NCI-H748 (cell line): ENCODE results near the gene MAP4K5.
A peak's percentile ranks its signal among the peaks of the same experiment; 100 is the strongest.
"Not testable (repeated sequence)": the region's sequence is repeated elsewhere in the genome, so short reads cannot be mapped to it uniquely, and the experiment has no call there.

Source experiments
- DNase-seq: peaks from one replicate; lab custom pipeline; 2025; ENCODE audit not compliant: unreplicated experiment; lab: John Stamatoyannopoulos, UW

MAP4K5 gene

GRCh38 chr14:50533241-50533705 lies 904 bp upstream of the MAP4K5 start:
- no peak for DNase-seq

GRCh38 chr14:50531595-50532501 lies 521 bp downstream of the MAP4K5 start:
- DNase-seq: peak; percentile 75

- DNase-seq: no peak
Observed at GRCh38 chr14:50530794-50531365, 1.5 kb downstream of the MAP4K5 start.

GRCh38 chr14:50530358-50530757 lies 2.0 kb downstream of the MAP4K5 start:
- no peak for DNase-seq

- no peak for DNase-seq
Observed at GRCh38 chr14:50529288-50530179, 2.8 kb downstream of the MAP4K5 start.

GRCh38 chr14:50528000-50528399 lies 4.4 kb downstream of the MAP4K5 start:
- no peak for DNase-seq

GRCh38 chr14:50524731-50525515 lies 7.4 kb downstream of the MAP4K5 start:
- DNase-seq: no peak

GRCh38 chr14:50524060-50524459 lies 8.3 kb downstream of the MAP4K5 start:
- DNase-seq: no peak

- no peak for DNase-seq
Observed at GRCh38 chr14:50523271-50524041, 8.9 kb downstream of the MAP4K5 start.

- DNase-seq: no peak
Observed at GRCh38 chr14:50521912-50522341, 10.4 kb downstream of the MAP4K5 start.

- no peak for DNase-seq
Observed at GRCh38 chr14:50520947-50521815, 11.2 kb downstream of the MAP4K5 start.

- DNase-seq: no peak
Observed at GRCh38 chr14:50516091-50516490, 16.3 kb downstream of the MAP4K5 start.

GRCh38 chr14:50512463-50512862 lies 19.9 kb downstream of the MAP4K5 start:
- DNase-seq: no peak

- DNase-seq: no peak
Observed at GRCh38 chr14:50510157-50510556, 22.2 kb downstream of the MAP4K5 start.

GRCh38 chr14:50507078-50507477 lies 25.3 kb downstream of the MAP4K5 start:
- DNase-seq: not testable (repeated sequence)

GRCh38 chr14:50501642-50502041 lies 30.7 kb downstream of the MAP4K5 start:
- no peak for DNase-seq

GRCh38 chr14:50497351-50497750 lies 35.0 kb downstream of the MAP4K5 start:
- DNase-seq: no peak

GRCh38 chr14:50489851-50490250 lies 42.5 kb downstream of the MAP4K5 start:
- no peak for DNase-seq

- no peak for DNase-seq
Observed at GRCh38 chr14:50488521-50488920, 43.8 kb downstream of the MAP4K5 start.
